GM19099 (cell line): ENCODE data around the gene FARP1.

ENCODE experiments used
- POLR2A ChIP-seq: IDR thresholded peaks from 3 replicates; pipeline ENCODE4 v1.6.1; 2011; ENCODE audit warnings: low read depth; ENCODE audit not compliant: insufficient read length; ENCODE audit errors: extremely low read depth

The FARP1 gene

DNA sequence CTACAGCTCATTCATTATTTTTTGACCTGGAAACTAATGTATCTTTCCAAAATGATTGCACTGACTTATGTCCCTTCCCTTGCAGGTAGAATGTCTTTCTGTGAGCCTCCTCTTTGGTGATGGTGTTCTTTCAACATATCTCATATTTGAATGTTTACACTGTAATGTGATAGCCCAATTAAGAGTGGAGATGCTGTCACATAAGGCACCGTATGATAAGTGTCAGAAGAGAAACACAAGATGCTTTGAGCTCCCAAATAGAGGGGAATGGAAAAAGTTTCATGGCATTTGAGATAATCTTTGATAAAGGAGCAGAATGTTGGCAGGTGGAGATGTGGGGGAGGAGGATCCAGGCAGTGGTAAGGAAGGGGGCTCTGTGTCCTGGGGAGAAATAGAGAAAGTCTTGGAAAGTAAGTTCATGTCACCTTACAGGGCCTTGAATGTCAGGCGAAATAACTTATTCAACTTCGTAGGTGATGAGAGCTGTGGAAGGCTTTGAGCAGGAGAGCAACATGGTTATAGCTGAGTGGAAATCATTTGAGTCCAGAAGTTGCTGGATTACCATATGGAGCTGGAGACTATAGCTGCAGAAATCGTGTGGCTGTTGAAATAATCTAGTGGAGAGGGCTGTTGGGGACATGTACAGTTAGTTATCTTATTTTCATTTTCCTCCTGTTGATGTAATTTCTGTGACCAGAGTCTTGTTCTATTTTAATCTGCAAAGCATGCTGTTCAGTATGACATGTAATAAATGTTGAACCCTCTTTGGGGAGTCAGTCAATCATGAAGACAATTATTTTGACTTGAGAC lies 44.5 kb downstream of the FARP1 start:
- no peak for TF ChIP-seq POLR2A

DNA sequence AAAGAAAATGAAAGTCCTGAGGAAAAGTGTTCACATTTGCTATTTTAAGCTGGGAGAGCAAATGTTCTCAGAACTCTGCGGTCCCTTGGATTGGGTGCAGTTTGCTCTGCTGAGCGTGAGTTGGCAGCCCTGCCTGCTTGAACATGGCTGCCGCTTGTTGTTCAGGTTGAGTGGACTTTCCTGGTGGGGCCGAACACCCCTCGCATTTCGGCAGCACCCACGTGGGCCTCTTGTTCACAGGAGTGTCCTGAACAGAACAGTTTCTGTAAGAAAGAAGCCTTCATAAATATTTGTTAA lies 45.0 kb downstream of the FARP1 start:
- TF ChIP-seq POLR2A: no peak

DNA sequence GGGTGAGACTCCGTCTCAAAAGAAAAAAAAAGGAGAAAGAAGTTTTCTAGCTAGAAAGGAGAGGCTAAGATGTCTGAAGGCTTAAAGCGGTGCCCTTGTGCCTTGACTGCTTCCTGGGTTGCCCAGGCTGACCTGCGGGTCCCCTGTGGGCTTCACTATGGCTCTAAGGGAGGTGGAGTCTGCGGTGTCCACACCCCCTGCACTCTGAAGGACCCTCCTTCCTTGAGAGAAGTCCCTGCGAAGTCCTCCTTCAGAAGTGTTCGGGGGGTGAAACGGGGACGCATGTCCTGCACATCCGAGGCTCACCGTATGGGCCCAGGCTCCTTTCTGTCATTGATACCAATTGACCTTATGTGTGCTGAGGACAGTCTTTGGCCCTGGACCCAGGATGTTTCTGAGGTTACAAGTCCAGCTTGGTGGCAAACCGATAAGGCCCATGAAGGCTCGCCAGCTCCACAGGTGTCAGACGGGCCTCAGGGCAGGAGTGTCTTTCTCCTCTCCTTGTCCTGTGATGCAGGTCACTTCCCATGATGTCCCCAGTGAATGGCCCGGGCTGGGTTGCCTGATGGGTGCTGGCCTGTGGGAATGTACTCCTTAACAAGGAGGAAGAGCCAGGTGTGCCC lies 45.8 kb downstream of the FARP1 start:
- no peak for TF ChIP-seq POLR2A

DNA sequence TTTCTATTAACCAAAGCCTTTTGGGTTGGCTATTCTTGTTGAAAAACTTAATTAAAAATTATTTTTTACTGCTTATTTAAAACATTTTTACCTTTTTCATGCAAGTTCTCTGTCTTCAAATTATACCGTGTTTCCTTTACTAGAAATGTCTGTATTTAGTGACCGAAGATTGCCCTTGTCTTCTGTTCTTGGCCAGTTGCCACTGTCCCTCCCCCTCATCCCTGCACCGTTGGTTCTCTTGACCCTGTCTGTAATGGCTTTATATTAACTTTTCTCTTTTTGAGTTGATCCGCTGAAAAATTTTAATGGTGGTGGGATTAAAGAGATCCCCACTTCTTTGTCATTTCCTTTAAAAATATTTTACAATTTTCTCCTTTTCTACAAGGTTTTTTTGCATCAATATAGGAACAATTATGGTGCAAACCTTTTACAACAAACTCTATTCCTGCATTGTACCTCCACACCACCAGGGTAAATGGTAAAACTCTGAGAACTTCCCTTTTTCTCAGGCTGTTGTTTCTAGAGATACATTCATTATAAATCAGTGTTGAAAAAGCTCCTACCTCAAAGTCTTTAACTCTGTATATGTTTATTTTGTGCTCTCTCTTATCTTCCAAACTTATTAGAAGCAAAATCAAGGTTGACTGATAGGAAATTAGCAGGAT lies 47.1 kb downstream of the FARP1 start:
- no peak for TF ChIP-seq POLR2A

DNA sequence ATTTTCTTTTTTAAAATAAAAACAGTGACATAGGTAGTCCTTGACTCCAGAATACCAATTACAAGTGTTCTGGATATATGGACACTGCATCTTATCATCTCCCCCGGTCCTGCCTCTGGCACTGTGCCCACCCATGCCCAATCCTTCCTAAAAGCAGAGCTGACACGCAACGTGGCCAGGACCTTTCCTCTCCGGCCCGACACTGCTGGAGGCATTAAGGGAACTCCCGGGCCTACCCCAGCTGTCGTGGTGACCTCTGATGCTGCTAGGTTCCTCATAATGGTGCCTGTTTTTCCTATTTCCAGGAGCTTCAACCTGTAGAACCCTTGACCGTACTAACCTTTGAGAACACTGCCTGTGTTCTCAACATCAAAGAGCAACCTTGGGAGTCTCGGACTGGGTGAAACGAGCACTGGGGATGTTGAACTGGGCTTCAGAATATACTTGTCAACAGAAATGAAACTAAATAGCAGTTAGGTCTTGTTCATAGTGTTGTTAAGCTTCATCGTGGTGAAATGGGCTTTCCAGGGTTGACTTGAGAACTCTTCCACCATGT lies 48.1 kb downstream of the FARP1 start:
- no peak for TF ChIP-seq POLR2A

DNA sequence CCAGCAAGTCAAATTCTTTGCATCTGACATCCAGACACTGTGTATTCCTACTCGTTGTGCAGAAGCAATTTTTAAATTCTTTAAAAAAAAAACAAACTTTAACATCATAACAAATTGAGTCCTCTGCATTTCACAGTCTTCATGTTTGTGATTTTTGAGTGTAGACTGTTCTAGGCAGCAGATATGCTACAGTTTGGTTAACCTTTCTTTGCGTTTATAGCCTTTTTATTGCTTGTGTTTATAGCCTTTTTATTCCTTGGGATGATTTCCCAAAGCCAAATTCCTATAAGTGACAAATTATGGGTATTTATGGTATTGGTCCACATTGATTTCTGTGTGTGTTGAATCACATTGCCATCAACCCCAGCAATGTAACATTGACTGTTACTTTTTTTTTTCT lies 49.1 kb downstream of the FARP1 start:
- no peak for TF ChIP-seq POLR2A

DNA sequence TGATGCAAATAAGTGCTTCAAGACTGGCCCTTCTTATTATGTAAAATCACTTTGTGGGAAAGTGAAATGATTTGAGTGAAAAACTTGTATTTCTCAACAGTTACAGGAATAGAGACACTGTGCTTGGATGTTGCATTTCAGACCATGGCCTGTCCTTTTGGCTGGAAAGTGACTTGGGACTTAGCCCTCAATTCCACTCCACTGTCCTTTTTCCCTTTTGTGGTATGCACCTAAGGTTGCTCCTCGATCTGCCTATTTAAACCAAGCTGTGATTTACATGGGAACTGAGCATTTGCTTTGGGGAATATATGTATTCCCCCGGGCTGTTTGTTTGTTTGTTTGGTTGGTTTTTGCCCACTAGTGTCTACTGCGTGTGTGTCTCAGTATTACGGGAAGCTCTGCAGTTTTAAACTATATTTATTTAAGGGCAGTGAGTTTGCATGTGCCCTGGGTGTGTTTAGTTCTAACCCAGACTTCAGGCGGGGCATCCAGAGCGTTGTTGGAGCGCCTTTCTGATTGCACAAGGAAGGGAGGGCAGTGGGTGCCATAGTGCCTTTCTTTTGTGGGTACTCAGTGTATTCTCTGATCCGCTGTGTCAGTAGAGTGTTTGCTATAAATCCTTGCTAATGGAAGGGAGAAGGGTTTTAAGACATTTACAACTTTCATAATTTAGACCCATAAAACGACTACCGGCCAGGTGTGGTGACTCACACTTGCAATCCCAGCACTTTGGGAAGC lies 52.3 kb downstream of the FARP1 start:
- no peak for TF ChIP-seq POLR2A

DNA sequence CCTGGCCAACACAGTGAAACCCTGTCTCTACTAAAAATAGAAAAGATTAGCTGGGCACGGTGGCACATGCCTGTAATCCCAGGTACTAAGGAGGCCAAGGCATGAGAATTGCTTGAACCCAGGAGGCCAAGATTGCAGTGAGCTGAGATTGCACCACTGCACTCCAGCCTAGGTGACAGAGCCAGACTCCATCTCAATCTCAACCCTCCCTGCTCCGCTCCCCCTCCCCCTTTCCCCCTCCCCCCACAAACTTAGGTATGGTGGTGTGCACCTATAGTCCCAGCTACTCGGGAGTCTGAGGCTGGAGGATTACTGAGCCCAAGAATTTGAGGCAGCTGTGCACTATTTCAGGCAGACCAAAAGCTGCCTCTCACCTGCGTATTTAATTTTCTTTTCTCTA lies 55.8 kb downstream of the FARP1 start:
- no peak for TF ChIP-seq POLR2A

DNA sequence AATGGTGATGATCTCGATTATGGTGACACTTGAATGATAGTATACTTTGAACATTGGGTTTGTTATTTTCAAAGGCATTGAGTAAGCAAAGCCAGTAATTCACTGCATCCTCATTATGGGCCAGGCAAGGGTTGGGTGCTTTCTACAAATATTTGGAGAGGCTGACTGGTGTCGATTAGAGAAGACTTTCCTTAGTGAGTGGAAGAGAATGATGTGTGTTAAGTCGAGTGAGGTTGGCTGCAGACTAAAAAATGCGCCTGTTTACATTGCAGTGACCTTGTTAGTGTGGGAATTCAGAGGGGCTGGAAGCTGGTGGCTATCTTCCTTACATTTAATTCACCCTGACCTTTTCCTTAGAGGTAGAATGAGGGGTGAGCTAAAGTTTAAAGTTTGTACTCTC lies 56.6 kb downstream of the FARP1 start:
- no peak for TF ChIP-seq POLR2A

DNA sequence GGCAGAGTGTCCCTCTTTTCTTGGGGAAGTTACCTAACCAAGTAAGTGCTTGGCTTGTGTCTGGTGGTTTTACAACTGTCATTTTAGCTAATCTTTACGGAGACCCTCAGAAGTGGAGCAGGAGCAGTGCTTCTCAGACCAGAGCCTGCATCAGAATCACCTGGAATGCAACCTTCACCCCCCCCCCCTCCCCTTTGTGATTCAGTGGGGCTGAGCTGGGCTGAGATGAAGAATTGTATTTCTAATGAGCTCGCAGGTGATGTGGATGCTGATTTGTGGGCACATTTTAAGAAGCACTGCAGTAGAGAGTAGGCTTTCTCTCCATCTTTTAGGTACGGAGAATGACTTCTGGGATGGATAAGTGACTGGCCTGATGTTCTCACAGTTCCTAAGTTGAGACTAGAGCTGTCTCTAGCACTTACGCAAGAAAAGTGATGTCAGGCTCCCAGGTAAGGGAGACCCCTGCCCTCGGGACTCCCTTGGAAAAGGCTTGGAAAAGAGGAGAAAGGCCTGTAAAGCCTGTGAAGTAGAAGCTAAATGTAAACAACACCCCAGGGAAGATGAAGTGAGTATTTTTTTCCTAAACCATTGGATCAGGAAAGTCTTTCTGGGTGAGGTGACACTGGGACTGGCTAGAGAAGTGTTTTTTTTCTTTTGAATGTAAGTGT lies 57.5 kb downstream of the FARP1 start:
- TF ChIP-seq POLR2A: no peak

DNA sequence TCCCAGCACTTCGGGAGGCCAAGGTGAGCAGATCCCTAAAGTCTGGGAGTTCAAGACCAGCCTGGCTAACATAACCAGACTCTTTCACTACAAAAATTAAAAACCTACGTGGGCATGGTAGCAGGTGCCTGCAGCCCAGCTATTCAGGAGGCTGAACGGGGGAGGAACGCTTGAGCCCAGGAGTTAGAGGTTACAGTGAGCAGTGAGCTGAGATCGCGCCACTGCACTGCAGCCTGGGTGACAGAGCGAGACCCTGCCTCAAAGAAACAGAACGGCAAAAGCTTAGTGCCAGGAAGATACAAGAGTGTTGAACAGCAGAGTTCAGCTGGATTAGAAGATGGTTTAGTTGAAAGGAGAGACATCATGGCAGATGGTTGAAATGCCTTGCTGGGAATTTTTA lies 58.3 kb downstream of the FARP1 start:
- TF ChIP-seq POLR2A: no peak

DNA sequence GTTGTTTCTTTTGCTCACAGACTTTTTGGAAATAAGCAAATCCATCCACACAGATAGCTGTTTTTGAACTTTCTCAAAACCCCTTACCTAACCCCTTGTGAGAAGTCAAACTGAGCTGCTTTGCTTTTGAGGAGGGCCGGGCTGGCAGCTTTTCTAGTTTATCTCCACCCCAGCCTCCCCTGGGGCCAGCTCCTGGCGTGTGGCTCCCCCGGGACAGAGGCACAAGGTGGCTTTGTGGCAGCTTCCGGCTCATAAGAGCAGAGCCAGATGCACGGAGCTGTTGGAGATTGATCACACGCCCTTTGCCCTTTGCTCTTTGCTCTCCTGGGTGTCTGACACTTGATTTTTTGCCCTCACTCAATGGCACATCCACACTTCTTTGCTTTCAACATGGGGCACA lies 59.1 kb downstream of the FARP1 start:
- TF ChIP-seq POLR2A: no peak

DNA sequence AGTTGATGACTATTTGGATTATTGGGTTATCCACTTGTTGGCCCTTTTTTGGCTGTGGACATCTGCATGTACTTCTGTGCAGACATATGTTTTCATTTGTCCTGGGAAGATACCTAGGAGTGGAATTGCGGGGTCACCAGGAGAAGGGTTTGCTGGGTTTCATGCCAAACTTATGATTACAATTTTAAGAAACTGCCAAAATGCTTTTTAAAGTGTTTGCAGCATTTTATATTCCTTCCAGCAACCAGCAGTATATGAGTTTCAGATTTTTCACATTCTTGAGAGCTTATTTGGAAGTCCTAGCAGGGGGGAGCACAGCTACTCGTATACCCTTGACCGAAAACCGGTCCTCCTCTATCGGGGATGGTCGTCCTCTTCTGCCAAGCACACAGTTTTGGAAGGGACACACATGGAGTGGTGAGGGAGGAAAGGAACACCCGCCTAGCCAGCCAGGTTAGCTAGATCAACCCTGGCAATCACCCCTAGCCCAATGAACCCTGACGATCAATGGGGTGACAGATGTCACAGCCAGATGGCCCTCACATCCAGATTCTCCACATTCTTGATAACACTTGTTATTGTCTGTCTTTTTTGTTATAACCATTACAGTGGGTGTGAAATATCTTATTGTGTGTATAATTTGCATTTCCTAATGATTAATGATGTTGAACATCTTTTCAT lies 60.9 kb downstream of the FARP1 start:
- TF ChIP-seq POLR2A: no peak

DNA sequence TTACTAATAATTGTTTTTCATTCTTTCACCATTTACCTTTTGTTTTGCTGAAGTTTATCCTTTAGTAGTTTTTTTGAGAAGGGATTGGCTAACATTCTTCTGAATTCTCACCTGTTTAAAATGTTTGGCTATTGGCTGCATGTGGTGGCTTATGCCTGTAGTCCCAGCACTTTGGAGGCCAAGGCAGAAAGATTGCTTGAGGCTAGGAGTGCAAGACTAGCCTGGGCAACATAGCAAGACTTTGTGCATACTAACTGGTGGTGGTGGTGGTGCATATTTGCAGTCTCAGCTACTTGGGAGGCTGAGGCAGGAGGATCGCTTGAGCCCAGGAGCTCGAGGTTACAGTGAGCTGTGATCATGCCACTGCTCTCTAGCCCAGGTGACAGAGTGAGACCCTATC lies 61.7 kb downstream of the FARP1 start:
- TF ChIP-seq POLR2A: no peak
